SW480 (cell line): ENCODE data around the gene MYH4.

Experiments used
- DNase-seq: peaks from one replicate; pipeline ENCODE4 v3.0.0-alpha.2; 2016; ENCODE audit warnings: low spot score

Gene MYH4

GRCh38 chr17:10469459-10469858 lies at the start of gene MYH4:
Gene MYH4 (minus strand): TSS chr17:10469559. CDS start chr17:10466745, 2,814 bp downstream.
- DNase-seq, result no peak

GRCh38 chr17:10518271-10519037 lies 49.1 kb upstream of the MYH4 start, which contains the start of gene MYH1:
Gene MYH1 (minus strand): TSS chr17:10518542. CDS start chr17:10516642, 1,900 bp downstream.
- no peak for DNase-seq

GRCh38 chr17:10516638-10517037 lies 47.3 kb upstream of the MYH4 start:
- no peak for DNase-seq

GRCh38 chr17:10516065-10516464 lies 46.7 kb upstream of the MYH4 start:
- no peak for DNase-seq

GRCh38 chr17:10513299-10514067 lies 44.1 kb upstream of the MYH4 start:
- DNase-seq, result no peak

GRCh38 chr17:10512856-10513255 lies 43.5 kb upstream of the MYH4 start:
- DNase-seq, result no peak

GRCh38 chr17:10499950-10500349 lies 30.6 kb upstream of the MYH4 start:
- DNase-seq, result no peak

- no peak for DNase-seq
These were observed 22.6 kb upstream of the MYH4 start for GRCh38 chr17:10492004-10492403.

GRCh38 chr17:10482252-10482651 lies 12.9 kb upstream of the MYH4 start:
- no peak for DNase-seq

- DNase-seq, result no peak
These were observed 8.3 kb upstream of the MYH4 start for GRCh38 chr17:10477701-10478100.

- DNase-seq, result no peak
These were observed 5.2 kb upstream of the MYH4 start for GRCh38 chr17:10474536-10474935.

- DNase-seq, result peak; percentile 31
These were observed 2.5 kb upstream of the MYH4 start for GRCh38 chr17:10471858-10472257.

GRCh38 chr17:10463402-10463801 lies 6.0 kb downstream of the MYH4 start:
- no peak for DNase-seq

GRCh38 chr17:10460062-10460461 lies 9.3 kb downstream of the MYH4 start:
- DNase-seq, result no peak

- no peak for DNase-seq
These were observed 10.7 kb downstream of the MYH4 start for GRCh38 chr17:10458701-10459100.

GRCh38 chr17:10457952-10458351 lies 11.4 kb downstream of the MYH4 start:
- no peak for DNase-seq

GRCh38 chr17:10447026-10447931 lies 22.1 kb downstream of the MYH4 start:
- peak; percentile 86 for DNase-seq

- DNase-seq, result no peak
These were observed 29.5 kb downstream of the MYH4 start for GRCh38 chr17:10439816-10440215.

- DNase-seq, result no peak
These were observed 34.3 kb downstream of the MYH4 start for GRCh38 chr17:10435096-10435495.

GRCh38 chr17:10429421-10430045 lies 39.8 kb downstream of the MYH4 start:
- DNase-seq, result no peak

- DNase-seq, result no peak
These were observed 40.6 kb downstream of the MYH4 start for GRCh38 chr17:10428781-10429180.
